ENCODE measurements around the gene METAP1D. TPM values are rescaled to one million over a fixed set of nuclear protein-coding genes. Genes with fewer than 3 reads are reported as not detected.
A peak's percentile ranks its signal among the peaks of the same experiment; 100 is the strongest.

METAP1D gene
- total and polyA plus RNA-seq, 8 donors, result 2.9 to 16.2 (median 4.7) TPM

DNA sequence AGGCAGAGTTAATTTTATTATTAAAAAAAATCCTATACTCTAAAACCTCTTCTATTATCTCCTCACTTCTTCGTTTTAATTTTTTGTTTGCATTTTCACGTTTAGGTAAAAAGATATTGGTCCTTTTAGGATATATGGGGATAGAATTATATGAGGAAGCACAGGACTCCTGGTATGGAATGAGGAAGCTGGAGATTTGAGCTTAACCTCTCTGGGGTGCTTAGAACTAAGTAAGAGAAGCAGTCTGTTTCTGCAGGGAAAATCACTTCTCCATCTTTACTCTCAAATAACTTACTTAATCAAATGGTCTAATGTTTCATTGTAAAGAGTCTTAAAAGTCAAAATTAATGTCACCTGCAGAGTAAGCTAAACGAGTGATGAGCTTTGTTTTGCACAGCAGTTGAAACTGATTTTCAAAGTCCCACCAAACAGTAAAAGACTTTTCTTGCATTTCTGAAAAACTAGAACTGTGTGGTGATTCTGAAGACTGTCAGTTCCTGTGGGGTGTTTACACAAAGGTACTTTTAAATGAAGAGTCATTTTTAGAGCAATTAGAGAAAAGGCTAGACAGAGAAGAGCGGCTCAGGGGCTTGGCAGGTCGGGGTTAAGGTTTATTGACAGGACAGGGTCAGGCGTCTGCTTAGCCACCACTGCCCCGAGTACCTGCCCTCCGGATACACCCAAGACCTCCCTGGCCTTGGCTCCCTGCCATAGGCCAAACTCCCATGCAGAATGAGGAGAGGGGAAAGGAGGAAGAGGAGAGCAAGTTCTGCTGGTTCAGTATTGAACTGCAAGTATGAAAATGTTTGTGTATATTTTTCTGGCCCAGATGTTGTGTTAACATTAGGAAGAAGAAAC lies 21.6 kb downstream of the METAP1D start:
- intact Hi-C loops (cut with DNase I; ENCODE audit: low total_unique reads), result no loop called here
- 26 to 43% (median 32%) methylated on average over 8 of the region's 8 CpGs for WGBS, 5 donors
- Histone ChIP-seq H3K4me3 (no peak overlapping the region), H3K36me3 (no peaks in the 10 kb centered on the region), H3K4me1 (peaks cover 0 to 11% (median 4%) of the 10 kb centered on the region in 4 donors), H3K9me3 (no peaks in the 10 kb centered on the region), H3K27ac (no peak overlapping the region), H3K27me3 (no peaks in the 10 kb centered on the region)
- no peak for TF ChIP-seq POLR2A (IDR thresholded peaks at IDR 0.05)
- no peak for TF ChIP-seq POLR2AphosphoS5 (IDR thresholded peaks at IDR 0.05)
- TF ChIP-seq, protein P1, sequence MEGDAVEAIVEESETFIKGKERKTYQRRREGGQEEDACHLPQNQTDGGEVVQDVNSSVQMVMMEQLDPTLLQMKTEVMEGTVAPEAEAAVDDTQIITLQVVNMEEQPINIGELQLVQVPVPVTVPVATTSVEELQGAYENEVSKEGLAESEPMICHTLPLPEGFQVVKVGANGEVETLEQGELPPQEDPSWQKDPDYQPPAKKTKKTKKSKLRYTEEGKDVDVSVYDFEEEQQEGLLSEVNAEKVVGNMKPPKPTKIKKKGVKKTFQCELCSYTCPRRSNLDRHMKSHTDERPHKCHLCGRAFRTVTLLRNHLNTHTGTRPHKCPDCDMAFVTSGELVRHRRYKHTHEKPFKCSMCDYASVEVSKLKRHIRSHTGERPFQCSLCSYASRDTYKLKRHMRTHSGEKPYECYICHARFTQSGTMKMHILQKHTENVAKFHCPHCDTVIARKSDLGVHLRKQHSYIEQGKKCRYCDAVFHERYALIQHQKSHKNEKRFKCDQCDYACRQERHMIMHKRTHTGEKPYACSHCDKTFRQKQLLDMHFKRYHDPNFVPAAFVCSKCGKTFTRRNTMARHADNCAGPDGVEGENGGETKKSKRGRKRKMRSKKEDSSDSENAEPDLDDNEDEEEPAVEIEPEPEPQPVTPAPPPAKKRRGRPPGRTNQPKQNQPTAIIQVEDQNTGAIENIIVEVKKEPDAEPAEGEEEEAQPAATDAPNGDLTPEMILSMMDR (IDR thresholded peaks at IDR 0.05), result no peak
- no peak for TF ChIP-seq EP300 (IDR thresholded peaks at IDR 0.05)
- DNase-seq, result peak in 1 of 2 donors; percentile 19

DNA sequence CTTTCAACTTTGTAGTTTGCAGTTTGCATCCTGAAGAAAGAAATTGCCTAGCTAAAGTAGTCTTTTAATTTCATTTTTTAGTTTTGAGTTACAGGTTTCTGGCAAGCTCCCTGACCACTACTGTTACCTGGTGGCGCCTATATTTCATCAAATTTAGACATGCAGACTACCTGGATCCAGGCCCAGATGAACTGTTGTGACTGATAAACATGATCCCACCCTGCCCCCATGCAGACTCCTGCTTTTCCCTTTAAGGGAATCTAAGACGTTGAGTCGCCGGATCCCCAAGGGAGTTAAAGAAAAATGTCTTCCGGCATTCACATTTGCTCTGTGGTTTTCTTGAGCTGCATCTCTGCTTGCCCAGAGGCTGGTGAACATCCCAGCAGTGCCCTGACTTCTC lies 22.2 kb downstream of the METAP1D start:
- H3K27me3 ChIP-seq, result no peaks in the 10 kb centered on the region
- intact Hi-C loops (cut with DNase I; ENCODE audit: low total_unique reads), result no loop called here
- no peaks in the 10 kb centered on the region for H3K36me3 ChIP-seq
- WGBS, 5 donors, result 57 to 70% (median 59%) methylated on average over 5 of the region's 5 CpGs
- H3K9me3 ChIP-seq, result no peaks in the 10 kb centered on the region
- peaks cover 0 to 11% (median 4%) of the 10 kb centered on the region in 4 donors for H3K4me1 ChIP-seq
- peak in 1 of 2 donors; percentile 25 for DNase-seq
- no peak overlapping the region for H3K27ac ChIP-seq
- H3K4me3 ChIP-seq, result no peak overlapping the region
- TF ChIP-seq EP300 (IDR thresholded peaks at IDR 0.05), result no peak
- TF ChIP-seq POLR2A (IDR thresholded peaks at IDR 0.05), result no peak
- TF ChIP-seq, protein P1 (IDR thresholded peaks at IDR 0.05), result no peak
- TF ChIP-seq POLR2AphosphoS5 (IDR thresholded peaks at IDR 0.05), result no peak

DNA sequence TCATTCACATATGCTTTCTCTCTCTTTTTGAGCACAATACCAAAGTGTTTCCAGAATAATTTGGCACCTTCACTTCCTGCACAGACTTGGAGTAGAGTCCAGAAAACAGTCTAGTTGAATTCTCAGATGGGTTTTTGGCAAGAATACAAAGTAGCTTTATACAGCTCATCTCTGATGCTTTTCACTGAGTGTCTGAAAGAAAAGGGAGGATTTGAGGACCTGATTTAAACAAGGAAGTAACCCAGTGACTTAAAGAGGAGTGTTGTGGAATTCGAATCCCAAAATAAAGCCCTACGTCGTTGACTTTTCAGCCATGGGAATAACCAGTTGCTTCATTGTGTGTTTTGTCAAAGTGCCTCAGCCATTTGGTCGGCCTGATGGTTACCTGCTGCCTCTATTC lies 31.8 kb downstream of the METAP1D start:
- DNase-seq, result no peak
- Histone ChIP-seq H3K27ac (no peak overlapping the region), H3K9me3 (no peaks in the 10 kb centered on the region), H3K4me3 (no peak overlapping the region), H3K27me3 (no peaks in the 10 kb centered on the region), H3K4me1 (no peaks in the 10 kb centered on the region), H3K36me3 (no peaks in the 10 kb centered on the region)
- intact Hi-C loops (cut with DNase I; ENCODE audit: low total_unique reads), result no loop called here
- no peak for TF ChIP-seq EP300 (IDR thresholded peaks at IDR 0.05)
- no peak for TF ChIP-seq POLR2A (IDR thresholded peaks at IDR 0.05)
- TF ChIP-seq, protein P1 (IDR thresholded peaks at IDR 0.05), result no peak
- no peak for TF ChIP-seq POLR2AphosphoS5 (IDR thresholded peaks at IDR 0.05)
- WGBS, 5 donors, result 74 to 84% (median 79%) methylated on average over 4 of the region's 4 CpGs

DNA sequence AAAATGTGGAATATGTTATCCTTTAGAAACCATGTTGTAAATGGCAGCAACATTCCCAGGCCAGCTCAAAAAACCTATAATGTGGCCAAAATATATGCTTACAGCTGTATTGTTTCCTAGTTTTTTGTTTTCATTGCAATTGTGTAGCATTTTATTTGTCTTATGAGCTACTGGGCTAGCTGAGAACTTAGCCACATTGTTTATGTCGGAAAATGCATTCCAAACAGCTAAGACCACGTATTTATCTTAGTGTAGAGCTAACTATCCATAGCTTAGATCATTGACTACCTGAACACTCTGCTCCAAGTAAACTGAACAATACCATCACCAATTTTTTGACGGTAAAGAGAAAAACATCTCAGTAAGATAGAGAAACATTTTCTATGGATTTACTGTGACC lies 38.4 kb downstream of the METAP1D start:
- 82 to 95% (median 87%) methylated on average over 3 of the region's 3 CpGs for WGBS, 5 donors
- DNase-seq, result no peak
- Histone ChIP-seq H3K4me3 (no peak overlapping the region), H3K4me1 (no peaks in the 10 kb centered on the region), H3K27me3 (no peaks in the 10 kb centered on the region), H3K27ac (no peak overlapping the region), H3K9me3 (no peaks in the 10 kb centered on the region), H3K36me3 (no peaks in the 10 kb centered on the region)
- intact Hi-C loops (cut with DNase I; ENCODE audit: low total_unique reads), result no loop called here
- TF ChIP-seq EP300 (IDR thresholded peaks at IDR 0.05), result no peak
- TF ChIP-seq, protein P1 (IDR thresholded peaks at IDR 0.05), result no peak
- TF ChIP-seq POLR2AphosphoS5 (IDR thresholded peaks at IDR 0.05), result no peak
- TF ChIP-seq POLR2A (IDR thresholded peaks at IDR 0.05), result no peak

All from stomach (tissue), 9 donors.